NT2/D1 (cell line): ENCODE data around the gene OTUB2.

Source experiments
- DNase-seq: peaks from one replicate; pipeline ENCODE4 v3.0.0-alpha.2; 2011; ENCODE audit warnings: low read depth, low spot score
- H3K27me3 ChIP-seq: 2 replicates; pipeline ENCODE4 v1.6.0; 2011; ENCODE audit warnings: mild to moderate bottlenecking; ENCODE audit not compliant: insufficient read length, insufficient read depth
- H3K36me3 ChIP-seq: 2 replicates; pipeline ENCODE4 v1.6.1; 2011; ENCODE audit warnings: mild to moderate bottlenecking, low read length, mixed read lengths; ENCODE audit not compliant: insufficient read depth, insufficient read length
- H3K4me1 ChIP-seq: 2 replicates; pipeline ENCODE4 v1.5.1; 2011; ENCODE audit not compliant: insufficient read depth, insufficient read length
- H3K4me3 ChIP-seq: 2 replicates; pipeline ENCODE4 v1.5.1; 2011; ENCODE audit warnings: low read depth; ENCODE audit not compliant: insufficient read length
- H3K9ac ChIP-seq: 2 replicates; pipeline ENCODE4 v1.6.0; 2011; ENCODE audit warnings: low read depth; ENCODE audit not compliant: insufficient read length
- H3K9me3 ChIP-seq: 2 replicates; pipeline ENCODE4 v1.5.1; 2011; ENCODE audit warnings: mild to moderate bottlenecking, low read length; ENCODE audit not compliant: insufficient read depth
- SUZ12 ChIP-seq: IDR thresholded peaks from 2 replicates; pipeline ENCODE4 v1.6.1; 2011; ENCODE audit not compliant: insufficient read length, insufficient read depth; ENCODE audit errors: extremely low read depth
- YY1 ChIP-seq: IDR thresholded peaks from 2 replicates; pipeline ENCODE4 v1.6.1; 2011; ENCODE audit not compliant: insufficient read length, insufficient read depth
- ZNF274 ChIP-seq: IDR thresholded peaks from 2 replicates; pipeline ENCODE4 v1.6.1; 2011; ENCODE audit warnings: mild to moderate bottlenecking, low read depth, low read length

The OTUB2 gene

GRCh38 chr14:94028450-94028826 lies 2.3 kb downstream of the OTUB2 start:
- Histone ChIP-seq H3K9me3 (no peaks in the 10 kb centered on the region), H3K4me1 (no peaks in the 10 kb centered on the region), H3K9ac (no peak overlapping the region), H3K36me3 (no peaks in the 10 kb centered on the region), H3K4me3 (no peak overlapping the region), H3K27me3 (no peaks in the 10 kb centered on the region)
- TF ChIP-seq ZNF274 (no peak), YY1 (no peak), SUZ12 (no peak)
- DNase-seq = no peak

GRCh38 chr14:94029265-94029664 lies 3.1 kb downstream of the OTUB2 start:
- Histone ChIP-seq H3K4me1 (no peaks in the 10 kb centered on the region), H3K27me3 (no peaks in the 10 kb centered on the region), H3K9me3 (peaks cover 4% of the 10 kb centered on the region; the same call in 1 of the 2 replicates), H3K36me3 (no peaks in the 10 kb centered on the region), H3K9ac (no peak overlapping the region), H3K4me3 (no peak overlapping the region)
- TF ChIP-seq SUZ12 (no peak), ZNF274 (no peak), YY1 (no peak)
- DNase-seq = no peak

GRCh38 chr14:94029671-94030203 lies 3.6 kb downstream of the OTUB2 start:
- Histone ChIP-seq H3K4me3 (no peak overlapping the region), H3K27me3 (no peaks in the 10 kb centered on the region), H3K9ac (no peak overlapping the region), H3K4me1 (no peaks in the 10 kb centered on the region), H3K36me3 (no peaks in the 10 kb centered on the region), H3K9me3 (peaks cover 9% of the 10 kb centered on the region)
- DNase-seq = no peak
- TF ChIP-seq YY1 (no peak), ZNF274 (no peak)

GRCh38 chr14:94030571-94030970 lies 4.4 kb downstream of the OTUB2 start:
- DNase-seq = no peak
- Histone ChIP-seq H3K9ac (no peak overlapping the region), H3K27me3 (no peaks in the 10 kb centered on the region), H3K4me3 (no peak overlapping the region), H3K36me3 (no peaks in the 10 kb centered on the region), H3K9me3 (peaks cover 12% of the 10 kb centered on the region), H3K4me1 (no peaks in the 10 kb centered on the region)
- TF ChIP-seq ZNF274 (no peak), YY1 (no peak), SUZ12 (no peak)

- TF ChIP-seq SUZ12 = no peak
- no peak for TF ChIP-seq YY1
- TF ChIP-seq ZNF274 = no peak
- no peak overlapping the region for H3K4me3 ChIP-seq
- no peaks in the 10 kb centered on the region for H3K36me3 ChIP-seq
- H3K4me1 ChIP-seq = peaks cover 2% of the 10 kb centered on the region
- no peaks in the 10 kb centered on the region for H3K27me3 ChIP-seq
- no peak for DNase-seq
- peaks cover 12% of the 10 kb centered on the region for H3K9me3 ChIP-seq
- H3K9ac ChIP-seq = no peak overlapping the region
Measured at GRCh38 chr14:94031161-94031882, 5.2 kb downstream of the OTUB2 start.

- Histone ChIP-seq H3K36me3 (no peaks in the 10 kb centered on the region), H3K4me3 (no peak overlapping the region), H3K4me1 (peaks cover 5% of the 10 kb centered on the region), H3K9me3 (peaks cover 12% of the 10 kb centered on the region), H3K9ac (no peak overlapping the region), H3K27me3 (no peaks in the 10 kb centered on the region)
- no peak for DNase-seq
- TF ChIP-seq ZNF274 = no peak
- TF ChIP-seq SUZ12 = no peak
- no peak for TF ChIP-seq YY1
Measured at GRCh38 chr14:94031883-94032279, 5.7 kb downstream of the OTUB2 start.

GRCh38 chr14:94034886-94035285 lies 8.7 kb downstream of the OTUB2 start:
- H3K27me3 ChIP-seq = no peaks in the 10 kb centered on the region
- no peak for TF ChIP-seq SUZ12
- TF ChIP-seq YY1 = no peak
- TF ChIP-seq ZNF274 = no peak

More at GRCh38 chr14:94034886-94035285, 8.7 kb downstream of the OTUB2 start:
- Histone ChIP-seq H3K36me3 (no peaks in the 10 kb centered on the region), H3K4me1 (peaks cover 5% of the 10 kb centered on the region), H3K9me3 (peaks cover 12% of the 10 kb centered on the region), H3K9ac (no peak overlapping the region), H3K4me3 (no peak overlapping the region)
- no peak for DNase-seq
